Occipital lobe (tissue), 2 donors: Measurements from ENCODE around the gene NOL3. TPM values are rescaled to one million over a fixed set of nuclear protein-coding genes. Genes with fewer than 3 reads are reported as not detected.

Source experiments
- DNase-seq: peaks from one replicate; lab custom pipeline; 2025; lab: John Stamatoyannopoulos, UW
- total RNA-seq: library from RNA; depleted of rRNA; stranded (reverse); fragments of >200 nt; gene quantifications from one replicate; pipeline ENCODE4 v1.2.3, GENCODE V29; 2014

NOL3 gene
- total RNA-seq, 1 donor from 2014 or later: 4.1 TPM

DNA sequence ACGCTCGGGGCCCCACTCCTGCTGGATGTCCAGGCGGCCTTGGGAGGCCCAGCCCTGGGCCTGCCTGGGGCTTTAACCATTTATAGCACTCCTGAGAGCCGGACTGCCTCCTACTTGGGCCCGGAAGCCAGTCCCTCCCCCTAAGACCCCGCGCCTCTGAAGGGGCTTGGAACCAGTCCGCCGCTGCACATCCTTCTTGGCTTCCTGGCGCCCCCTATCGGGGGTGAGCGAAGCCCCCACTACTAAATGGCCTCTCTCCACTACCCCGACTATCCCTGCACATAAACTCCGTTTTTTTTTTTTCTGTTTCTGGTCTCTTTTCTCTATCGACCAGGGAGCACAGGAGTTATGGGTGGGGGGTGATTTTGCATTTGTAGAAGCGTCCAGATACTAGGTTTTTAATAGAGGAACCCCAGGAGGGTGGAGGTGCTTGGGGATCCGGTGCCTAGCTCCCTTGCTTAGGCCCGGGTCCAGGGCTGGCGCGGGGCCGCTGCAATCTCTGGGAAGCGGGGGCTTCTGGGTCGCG, 633 bp upstream of the NOL3 start:
- DNase-seq: no peak

DNA sequence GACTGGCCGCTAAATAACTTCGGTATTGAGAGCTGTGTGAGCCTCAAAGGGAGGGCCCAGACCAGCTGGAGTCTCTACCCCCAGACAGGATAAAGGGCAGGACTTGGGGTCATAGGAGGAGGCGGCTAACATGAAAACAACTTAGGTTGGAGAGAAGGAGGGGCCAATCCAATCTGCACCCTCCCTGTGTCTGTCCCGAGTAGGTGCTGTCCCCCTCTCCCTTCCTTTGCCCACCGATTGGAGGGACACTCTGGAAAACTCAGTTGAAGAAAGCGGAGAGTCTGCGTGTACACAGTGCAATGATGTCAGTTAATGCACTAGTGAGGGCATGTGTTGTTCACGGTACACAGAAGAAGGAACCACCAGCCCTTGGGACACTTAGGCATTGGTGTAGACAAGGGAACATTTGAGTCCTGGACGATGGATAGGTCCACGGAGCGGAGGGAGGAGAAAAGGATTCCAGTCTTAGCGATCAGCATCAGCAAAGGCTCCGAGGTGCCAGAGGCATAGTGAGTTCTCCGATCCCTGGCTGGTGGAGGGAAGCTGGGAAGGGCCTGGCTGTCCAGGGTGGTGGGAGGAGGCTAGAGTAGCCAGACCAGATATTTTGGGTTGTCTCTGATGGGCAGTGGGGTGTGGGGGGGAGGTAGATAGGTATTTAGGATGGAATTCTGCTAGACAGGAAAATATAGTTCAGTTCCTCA, 761 bp downstream of the NOL3 start:
- DNase-seq: no peak

DNA sequence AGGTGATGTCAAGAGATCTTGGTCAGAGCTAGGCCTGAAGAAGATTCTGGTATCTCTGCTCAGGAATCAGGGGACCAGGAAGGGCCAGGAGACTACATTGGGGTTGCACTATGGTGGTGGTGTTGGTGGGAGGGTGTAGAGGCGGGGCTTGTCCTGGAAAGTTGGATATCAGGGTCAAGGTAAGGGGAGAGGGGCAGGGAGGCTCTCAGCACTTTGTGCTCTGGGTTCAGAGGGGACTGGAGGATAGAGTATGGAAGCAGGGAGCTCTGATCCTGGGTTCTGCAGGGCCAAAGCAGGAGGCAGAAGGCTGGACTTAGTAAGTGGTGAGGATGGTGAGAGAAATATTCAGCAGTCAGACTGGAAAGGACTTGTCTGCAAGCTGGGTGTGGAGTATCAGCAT, 3.0 kb downstream of the NOL3 start:
- no peak for DNase-seq

DNA sequence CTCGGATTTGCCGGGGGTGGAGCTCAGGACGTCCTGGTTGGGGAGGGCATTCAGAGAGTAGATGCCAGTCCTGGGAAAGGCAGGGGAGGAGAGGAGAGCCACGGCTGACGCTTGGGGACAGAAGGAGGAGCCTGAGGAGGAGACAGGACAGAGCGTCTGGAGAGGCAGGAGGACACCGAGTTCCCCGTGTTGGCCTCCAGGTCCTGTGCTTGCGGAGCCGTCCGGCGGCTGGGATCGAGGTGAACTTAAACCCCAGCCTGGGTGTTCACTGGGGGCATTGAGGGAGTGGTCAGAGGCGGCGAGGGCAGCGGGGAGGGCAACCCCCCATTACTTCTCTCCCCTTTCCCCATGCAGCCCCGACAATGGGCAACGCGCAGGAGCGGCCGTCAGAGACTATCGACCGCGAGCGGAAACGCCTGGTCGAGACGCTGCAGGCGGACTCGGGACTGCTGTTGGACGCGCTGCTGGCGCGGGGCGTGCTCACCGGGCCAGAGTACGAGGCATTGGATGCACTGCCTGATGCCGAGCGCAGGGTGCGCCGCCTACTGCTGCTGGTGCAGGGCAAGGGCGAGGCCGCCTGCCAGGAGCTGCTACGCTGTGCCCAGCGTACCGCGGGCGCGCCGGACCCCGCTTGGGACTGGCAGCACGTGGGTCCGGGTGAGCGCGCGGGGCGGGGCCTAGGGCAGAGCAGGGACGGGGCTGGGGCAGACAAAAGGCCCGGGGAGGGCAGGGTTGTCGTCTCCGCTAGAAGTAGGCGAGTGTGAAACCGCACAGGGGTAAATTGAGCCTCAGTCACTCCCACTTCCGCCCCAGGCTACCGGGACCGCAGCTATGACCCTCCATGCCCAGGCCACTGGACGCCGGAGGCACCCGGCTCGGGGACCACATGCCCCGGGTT, 3.7 kb downstream of the NOL3 start:
- DNase-seq: peak; percentile 82

GRCh38 chr16:67174706-67175231, 4.4 kb downstream of the NOL3 start:
- DNase-seq: no peak

DNA sequence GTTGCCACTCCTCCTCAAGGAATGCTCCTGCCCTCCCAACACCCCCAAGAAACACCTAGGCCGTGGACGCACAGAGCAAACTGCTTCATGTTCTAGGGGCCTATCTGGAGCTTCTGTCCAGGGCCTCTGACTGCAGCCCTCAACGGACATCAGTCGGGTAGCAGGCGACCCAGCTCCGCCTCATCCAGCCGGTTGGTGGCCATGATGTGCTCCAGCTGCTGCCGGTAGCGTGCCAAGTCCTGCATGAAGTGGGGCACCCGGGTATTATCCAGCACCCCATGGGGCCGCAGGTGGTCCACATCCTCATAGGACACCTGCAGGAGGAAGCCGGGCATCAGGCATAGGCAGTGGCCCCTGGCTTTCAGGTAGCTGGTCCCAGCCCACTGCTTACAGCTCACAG, 6.3 kb downstream of the NOL3 start:
- DNase-seq: no peak

- DNase-seq: peak; percentile 32
Measured at GRCh38 chr16:67177743-67178699, 7.7 kb downstream of the NOL3 start.

DNA sequence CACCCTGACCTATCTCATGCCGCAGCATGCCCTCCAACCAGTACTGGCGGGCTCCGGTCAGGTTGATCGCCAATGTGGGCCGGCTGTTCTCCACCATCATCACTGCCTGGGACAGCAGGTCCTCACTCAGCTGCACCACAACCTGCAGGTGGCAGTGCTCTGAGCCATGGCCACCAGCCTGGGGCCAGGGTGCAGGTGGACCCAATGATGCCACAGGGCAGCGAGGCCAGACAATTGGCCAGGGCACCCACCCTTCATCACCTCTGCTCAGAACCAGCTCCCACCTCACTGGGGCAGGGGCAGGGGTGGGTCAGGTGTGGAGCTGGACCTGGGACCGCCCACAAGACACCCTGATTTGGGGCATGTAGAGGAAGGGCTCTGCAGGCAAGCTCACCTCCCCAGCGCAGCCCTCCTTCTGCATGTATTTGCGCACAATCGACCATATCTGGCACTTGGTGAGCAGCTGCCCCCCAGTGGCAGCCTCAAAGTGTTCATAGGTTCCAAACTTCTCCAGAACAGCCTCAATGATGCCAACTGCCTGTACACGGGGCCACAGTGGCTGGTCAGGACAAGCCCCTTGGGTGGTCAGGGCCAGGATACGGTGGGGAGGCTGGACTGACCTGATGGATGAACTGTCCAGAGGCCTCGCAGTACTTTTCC, 9.2 kb downstream of the NOL3 start:
- DNase-seq: no peak

DNA sequence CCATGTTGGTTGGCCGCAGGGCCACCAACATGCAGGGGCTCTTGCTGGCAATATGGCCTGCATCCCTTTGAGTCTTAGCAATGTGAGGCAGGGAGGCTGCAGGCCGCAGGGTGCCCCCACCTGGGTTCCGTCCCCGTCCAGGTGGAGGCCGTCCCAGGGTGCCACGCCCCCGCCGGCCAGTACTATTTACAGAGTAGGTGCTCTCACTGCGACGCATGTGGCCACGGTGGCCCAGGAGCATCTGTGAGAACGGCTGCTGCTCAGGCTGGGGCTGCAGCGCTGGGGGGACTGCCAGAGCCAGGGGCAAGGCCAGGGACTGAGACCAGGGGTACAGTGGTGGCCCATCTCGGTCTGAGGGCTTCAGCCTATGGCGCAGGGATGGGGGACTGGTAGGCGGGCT, 9.8 kb downstream of the NOL3 start:
- DNase-seq: no peak

DNA sequence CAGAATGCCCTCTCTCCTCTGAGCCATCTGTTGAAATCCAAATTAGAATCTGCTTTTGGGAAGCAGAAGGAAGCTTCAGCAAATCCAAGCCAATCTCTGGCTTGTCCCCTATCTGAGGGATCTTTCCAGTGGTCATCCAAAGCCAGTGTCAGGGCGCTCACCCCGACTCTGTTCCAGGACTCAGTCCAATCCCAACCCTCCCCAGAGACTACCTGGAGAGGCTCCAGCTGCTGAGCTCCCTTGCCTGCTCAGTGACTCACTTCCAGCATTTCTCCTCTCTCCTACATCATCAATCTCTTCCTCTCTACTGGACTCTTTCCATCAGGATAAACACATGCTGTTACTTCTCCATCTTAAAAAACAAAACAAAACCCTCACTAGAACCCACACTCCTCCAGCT, 11.0 kb downstream of the NOL3 start:
- DNase-seq: peak; percentile 23

DNA sequence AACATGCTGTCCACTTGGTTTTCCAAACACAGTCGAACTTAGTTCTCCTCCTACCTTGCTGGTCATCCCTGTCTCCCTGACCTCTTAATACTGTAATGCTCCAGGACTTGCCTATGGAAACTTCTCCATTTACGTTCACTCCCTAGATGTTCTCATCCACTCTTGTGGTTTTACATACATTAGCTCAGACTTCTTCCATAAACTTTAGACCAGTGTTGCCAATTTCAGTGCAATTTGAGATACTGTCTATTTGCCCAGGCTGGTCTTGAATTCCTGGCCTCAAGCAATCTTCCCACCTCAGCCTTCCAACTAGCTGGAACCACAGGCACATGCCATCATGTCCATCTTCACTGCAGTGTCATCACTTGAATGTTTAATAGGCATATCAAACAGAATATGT, 11.9 kb downstream of the NOL3 start:
- no peak for DNase-seq

DNA sequence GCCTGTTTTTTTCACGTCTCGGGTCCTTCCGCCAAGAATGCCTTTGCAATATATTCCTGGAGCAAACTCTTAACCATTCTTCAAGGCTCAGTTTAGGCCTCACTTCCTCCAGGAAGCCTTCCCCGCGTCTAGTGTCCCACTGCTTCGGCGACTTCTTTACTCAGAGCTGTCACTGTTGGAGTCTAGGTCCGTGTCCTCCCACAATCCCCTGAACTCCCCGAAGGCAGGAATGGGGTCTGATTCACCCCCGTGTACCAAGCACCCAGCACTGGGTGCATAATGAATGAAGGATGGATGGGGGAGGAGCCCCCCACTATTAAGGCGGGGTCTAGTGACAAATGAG, 12.9 kb downstream of the NOL3 start:
- DNase-seq: no peak

DNA sequence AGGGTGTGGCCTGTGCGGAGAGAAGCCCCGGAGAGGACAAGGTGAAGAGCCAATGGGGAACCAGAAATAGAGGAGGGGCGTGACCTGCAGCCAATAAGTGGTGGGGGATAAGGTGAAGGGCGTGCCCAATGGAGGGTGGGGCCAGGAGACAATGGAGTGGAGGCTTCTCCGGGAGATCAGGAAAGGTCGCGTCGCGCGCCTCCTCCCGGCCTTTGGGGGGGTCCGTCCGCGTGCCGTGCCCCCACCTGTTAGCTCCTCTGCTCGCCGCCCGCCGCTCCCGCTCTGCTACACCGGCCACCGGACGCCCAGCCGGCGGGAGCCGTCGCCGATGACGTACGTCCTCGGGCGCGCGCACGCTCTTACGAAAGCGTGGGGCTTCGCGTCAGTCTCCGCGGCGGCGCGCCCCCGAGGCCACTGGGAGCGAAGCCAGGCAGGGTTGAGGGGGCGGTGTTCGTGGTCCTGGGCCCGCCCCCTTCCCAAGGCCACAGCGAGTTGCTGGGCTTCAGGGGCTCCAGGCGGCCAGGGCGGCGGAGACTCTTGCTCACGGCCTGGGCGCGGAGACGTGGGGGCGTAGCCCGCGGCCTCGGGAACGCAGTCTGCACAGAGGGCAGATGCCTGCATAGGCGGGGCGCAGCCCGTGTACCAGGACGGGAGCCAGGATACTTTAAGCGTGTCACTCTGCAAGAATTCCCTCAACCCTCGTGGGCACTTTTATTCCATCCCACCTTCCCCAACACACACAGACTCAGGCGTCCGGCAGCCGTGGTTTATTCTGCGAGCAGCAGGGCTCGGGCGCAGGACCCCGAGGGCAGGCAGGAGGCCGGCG, 13.5 kb downstream of the NOL3 start, which contains the start of gene MATCAP1:
Gene MATCAP1 (minus strand): TSS at position 337 of the 826 bp plus-strand sequence. CDS start 3,353 bp downstream, outside the sequence.
- DNase-seq: peak; percentile 92

DNA sequence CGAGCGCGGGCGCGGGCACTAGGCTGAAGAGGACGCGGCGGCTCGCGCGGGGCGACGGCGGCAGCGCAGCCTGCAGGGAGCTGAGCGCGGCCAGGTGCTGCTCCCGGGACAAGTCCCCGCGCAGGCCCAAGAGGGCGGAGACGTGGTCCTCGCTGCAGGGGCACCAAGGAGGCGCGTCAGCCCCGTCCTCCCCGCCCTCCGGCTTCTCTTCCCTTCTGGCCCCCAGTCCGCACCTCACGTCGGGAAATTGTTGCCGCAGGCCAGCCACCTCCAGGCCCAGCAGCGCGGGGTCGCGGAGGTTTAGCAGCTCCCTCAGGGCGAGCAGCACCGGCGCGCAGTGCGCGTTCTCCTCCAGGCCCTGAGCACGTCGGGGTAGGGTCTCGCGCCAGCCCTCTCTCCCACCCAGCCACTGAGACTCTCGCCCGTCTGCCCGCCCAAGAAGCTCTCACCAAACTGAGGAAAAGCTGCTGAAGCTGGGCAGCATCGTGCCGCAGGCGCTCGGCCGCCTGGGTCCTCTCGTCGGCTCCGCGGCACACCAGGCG, 14.2 kb downstream of the NOL3 start:
- no peak for DNase-seq

DNA sequence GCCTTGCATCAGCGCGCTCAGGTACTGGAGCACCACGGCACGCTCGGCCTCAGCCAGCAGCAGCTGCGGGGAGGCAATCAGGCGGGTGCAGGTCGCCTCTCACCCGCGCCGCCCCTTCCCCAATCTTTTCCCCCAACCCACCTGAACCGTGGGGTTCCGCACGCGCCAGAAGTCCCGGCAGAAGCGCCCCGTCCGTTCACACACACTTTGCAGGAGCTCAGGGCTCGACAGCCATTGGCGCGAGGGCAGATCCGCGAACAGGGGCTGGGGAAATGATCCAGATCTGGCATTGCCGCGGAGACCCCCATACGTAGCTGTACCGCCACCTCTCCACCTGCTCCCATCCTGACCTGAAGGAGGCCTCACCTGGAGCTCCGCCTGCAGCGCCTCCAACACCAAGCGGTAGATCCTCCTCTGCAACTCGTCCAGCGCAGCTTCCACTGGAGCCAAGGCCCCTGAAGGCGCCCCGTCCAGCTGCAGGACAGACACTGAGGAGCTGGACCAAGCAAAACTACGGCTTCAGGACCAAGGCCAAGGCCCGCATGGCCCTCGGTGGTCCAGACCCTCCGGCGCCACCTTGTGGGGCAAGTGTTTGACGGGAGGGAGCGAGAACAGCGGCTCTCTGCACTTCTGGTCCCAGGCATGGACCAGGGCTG, 14.8 kb downstream of the NOL3 start:
- peak; percentile 46 for DNase-seq

- DNase-seq: no peak
Measured at GRCh38 chr16:67185651-67186134, 15.4 kb downstream of the NOL3 start.

DNA sequence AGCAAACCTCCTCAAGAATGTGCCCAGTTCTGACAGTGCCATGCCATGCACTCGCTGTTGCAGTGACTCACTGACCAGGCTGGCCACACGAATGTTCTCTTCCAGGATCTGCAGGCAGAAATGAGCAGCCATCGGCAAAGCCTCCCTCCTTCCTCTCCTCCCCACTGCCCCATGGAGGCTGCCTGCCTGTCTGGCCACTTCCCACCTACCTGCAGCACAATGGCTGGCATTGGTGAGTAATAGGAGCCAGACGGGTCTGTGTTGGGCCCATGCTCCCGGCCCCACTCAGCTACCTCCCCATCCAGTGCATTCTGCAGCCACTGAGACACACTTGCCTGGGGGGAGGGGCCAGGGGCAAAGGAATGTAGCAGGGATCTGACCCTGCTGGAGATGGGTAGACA, 16.2 kb downstream of the NOL3 start:
- no peak for DNase-seq

- DNase-seq: no peak
Measured at GRCh38 chr16:67187175-67187890, 17.0 kb downstream of the NOL3 start.
